ENCODE data around the gene RETREG1. TPM values are rescaled to one million over a fixed set of nuclear protein-coding genes. Genes with fewer than 3 reads are reported as not detected.

RETREG1 gene
- total RNA-seq, 1 donor from 2014 or later: 22.5 TPM

Other genes with a start within 250 kb of the RETREG1 start
- gene ZNF622, start 151.2 kb downstream of the RETREG1 start, total RNA-seq: 54.4 and 55.6 TPM in 2 replicates